ENCODE data around the gene DNM3.
A peak's percentile ranks its signal among the peaks of the same experiment; 100 is the strongest.

Gene DNM3

DNA sequence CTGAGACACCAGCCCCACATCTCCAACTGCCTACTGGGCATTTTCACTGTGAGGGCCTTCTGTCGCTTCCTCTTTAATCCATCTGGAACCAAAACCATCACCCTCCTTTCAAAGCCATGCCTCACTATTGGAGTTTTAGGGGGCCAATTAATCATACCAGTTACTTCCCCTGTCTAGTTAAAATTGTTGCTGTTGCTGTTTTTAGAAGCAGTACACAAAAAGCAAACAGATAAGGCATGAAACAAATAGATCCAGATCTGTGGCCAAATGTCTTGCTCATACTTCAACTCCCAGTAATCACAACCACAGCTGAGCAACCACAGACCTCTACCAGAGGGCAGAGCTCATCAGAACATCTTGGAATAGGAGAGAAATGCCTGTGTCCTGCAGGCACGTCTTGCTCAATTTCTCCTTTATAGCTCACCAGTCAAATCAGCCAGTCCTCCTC is 445.4 kb downstream of the DNM3 start:
- peak; percentile 57 for DNase-seq (ENCODE audit: low read depth)
- TF ChIP-seq, protein P1, sequence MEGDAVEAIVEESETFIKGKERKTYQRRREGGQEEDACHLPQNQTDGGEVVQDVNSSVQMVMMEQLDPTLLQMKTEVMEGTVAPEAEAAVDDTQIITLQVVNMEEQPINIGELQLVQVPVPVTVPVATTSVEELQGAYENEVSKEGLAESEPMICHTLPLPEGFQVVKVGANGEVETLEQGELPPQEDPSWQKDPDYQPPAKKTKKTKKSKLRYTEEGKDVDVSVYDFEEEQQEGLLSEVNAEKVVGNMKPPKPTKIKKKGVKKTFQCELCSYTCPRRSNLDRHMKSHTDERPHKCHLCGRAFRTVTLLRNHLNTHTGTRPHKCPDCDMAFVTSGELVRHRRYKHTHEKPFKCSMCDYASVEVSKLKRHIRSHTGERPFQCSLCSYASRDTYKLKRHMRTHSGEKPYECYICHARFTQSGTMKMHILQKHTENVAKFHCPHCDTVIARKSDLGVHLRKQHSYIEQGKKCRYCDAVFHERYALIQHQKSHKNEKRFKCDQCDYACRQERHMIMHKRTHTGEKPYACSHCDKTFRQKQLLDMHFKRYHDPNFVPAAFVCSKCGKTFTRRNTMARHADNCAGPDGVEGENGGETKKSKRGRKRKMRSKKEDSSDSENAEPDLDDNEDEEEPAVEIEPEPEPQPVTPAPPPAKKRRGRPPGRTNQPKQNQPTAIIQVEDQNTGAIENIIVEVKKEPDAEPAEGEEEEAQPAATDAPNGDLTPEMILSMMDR (IDR thresholded peaks at IDR 0.05; ENCODE audit: insufficient read depth, low read depth, low read length, missing control alignments), result no peak
- no peak overlapping the region for H3K4me3 ChIP-seq (ENCODE audit: low read length)

DNA sequence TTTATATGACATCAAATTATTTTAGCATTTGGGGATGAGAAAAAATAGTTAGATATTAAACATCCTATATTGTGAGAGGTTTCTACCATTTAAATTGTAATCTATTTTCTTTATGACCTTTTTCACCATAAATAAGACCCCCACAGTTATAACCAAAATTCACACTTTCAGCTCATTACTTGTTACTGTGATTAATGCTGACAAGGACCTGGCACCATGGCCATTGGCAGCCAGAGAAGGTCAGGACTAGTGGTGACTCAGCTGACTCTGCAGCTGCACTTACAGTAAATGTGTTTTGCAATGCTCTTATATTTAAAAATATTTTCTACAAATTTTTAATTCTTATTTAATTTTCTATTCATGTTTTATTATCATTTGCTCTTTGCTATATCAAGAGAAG is 445.9 kb downstream of the DNM3 start:
- TF ChIP-seq, protein P1 (IDR thresholded peaks at IDR 0.05; ENCODE audit: insufficient read depth, low read depth, low read length, missing control alignments), result no peak
- H3K4me3 ChIP-seq (ENCODE audit: low read length), result no peak overlapping the region
- peak; percentile 71 for DNase-seq (ENCODE audit: low read depth)

DNA sequence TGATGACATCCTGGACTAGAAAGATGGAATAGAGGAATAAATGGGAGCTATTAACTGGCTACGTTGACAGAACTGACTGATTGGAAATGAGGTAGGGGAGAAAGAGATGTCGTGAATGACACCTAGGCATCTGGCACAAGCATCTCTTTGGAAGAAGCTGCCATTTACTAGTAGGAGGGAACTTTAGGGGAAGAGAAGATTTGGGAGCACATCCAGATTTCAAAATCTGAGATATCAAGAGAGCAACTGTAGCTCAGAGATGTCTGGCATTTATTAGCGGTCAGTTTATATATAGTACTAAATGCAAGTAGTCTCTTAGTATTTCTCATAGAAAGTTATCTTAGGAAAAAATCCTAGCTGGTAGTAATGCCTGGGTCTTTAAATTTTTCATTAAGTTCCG is 447.3 kb downstream of the DNM3 start:
- no peak for DNase-seq (ENCODE audit: low read depth)
- H3K4me3 ChIP-seq (ENCODE audit: low read length), result no peak overlapping the region
- TF ChIP-seq, protein P1 (IDR thresholded peaks at IDR 0.05; ENCODE audit: insufficient read depth, low read depth, low read length, missing control alignments), result no peak

DNA sequence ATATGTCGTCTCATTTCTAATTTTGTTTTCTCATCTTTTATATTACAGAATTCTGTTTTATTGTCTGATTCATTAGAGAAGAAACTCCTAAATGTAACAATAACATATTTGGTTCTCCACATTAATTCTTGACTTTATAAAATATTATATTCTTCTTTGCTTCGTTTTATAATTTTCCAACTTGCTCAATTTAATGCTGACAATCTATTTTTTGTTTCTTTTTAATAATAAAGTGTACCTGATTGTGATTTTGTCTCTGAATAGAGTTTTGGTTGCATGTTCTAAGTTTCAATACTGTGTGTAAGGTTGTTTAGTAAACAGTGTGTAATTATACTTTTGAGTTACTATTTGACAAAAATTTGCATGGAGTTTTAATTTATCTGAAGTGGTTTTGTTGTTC is 448.1 kb downstream of the DNM3 start:
- no peak for DNase-seq (ENCODE audit: low read depth)
- H3K4me3 ChIP-seq (ENCODE audit: low read length), result no peak overlapping the region
- TF ChIP-seq, protein P1 (IDR thresholded peaks at IDR 0.05; ENCODE audit: insufficient read depth, low read depth, low read length, missing control alignments), result no peak

DNA sequence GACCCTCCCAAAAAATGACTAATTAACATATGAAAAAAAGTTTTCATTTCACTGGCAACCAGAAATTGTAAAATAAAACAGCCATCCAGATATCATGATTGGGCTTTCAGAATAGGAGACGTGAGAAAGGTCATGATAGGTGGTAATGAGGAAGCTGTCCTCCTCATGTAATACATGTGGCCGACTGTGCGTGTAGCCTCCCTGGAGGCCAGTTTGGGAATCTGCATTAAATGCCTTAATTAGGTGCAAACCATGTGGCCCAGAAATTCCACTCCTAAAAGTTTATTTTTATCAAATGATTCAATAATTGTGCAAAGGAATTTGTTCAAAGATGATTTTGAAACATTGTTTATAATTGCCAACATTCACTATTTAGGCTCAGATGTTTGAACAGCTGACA is 451.5 kb downstream of the DNM3 start:
- DNase-seq (ENCODE audit: low read depth), result no peak
- TF ChIP-seq, protein P1 (IDR thresholded peaks at IDR 0.05; ENCODE audit: insufficient read depth, low read depth, low read length, missing control alignments), result no peak
- no peak overlapping the region for H3K4me3 ChIP-seq (ENCODE audit: low read length)

DNA sequence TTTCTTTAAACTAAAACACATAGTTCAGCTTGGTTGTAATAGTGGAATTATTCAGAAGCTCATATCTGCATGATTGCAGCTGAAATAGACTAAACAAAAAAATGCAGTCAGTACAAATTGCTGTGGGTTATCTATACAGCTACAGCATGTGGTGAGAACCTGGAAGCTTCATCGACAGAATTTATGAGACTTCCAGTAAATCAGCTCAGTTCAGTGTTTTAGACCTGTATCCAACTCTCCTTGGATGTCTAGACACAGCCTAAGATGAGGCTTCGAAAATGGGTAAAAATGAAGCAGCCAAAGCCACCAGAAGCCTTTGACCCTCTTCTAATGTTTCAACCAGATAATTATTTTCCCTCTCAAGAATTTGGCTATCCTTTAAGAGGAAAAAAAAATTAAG is 452.1 kb downstream of the DNM3 start:
- TF ChIP-seq, protein P1 (IDR thresholded peaks at IDR 0.05; ENCODE audit: insufficient read depth, low read depth, low read length, missing control alignments), result no peak
- no peak for DNase-seq (ENCODE audit: low read depth)
- no peak overlapping the region for H3K4me3 ChIP-seq (ENCODE audit: low read length)

DNA sequence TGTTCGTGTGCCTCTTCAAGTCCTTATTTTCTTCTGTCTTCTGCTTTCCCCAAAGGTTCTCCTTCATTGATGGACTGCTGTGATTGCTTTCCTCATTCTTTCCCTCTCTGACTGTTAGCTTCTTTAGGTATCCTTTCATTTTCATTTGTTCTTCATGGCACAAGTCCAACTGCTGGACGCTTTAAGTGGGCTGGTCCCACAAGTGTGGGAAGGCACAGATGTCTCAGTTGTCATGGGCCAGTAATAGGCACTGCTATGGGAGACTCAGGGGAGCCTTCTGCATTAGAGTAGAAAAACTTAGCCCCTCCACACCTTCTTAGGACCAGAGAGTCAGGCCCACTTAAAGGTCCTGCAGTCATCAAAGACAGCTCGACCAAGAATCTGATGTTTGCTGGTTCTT is 456.8 kb downstream of the DNM3 start:
- H3K4me3 ChIP-seq (ENCODE audit: low read length), result no peak overlapping the region
- no peak for DNase-seq (ENCODE audit: low read depth)
- TF ChIP-seq, protein P1 (IDR thresholded peaks at IDR 0.05; ENCODE audit: insufficient read depth, low read depth, low read length, missing control alignments), result no peak

All from epithelial cell of esophagus (primary cell).